COLO668 (cell line): ENCODE measurements around the gene CLPTM1L.
A peak's percentile ranks its signal among the peaks of the same experiment; 100 is the strongest.
"Not testable (repeated sequence)": the region's sequence is repeated elsewhere in the genome, so short reads cannot be mapped to it uniquely, and the experiment has no call there.

Experiments used
- DNase-seq: peaks from one replicate; lab custom pipeline; 2025; ENCODE audit not compliant: unreplicated experiment; lab: John Stamatoyannopoulos, UW

CLPTM1L gene

DNA sequence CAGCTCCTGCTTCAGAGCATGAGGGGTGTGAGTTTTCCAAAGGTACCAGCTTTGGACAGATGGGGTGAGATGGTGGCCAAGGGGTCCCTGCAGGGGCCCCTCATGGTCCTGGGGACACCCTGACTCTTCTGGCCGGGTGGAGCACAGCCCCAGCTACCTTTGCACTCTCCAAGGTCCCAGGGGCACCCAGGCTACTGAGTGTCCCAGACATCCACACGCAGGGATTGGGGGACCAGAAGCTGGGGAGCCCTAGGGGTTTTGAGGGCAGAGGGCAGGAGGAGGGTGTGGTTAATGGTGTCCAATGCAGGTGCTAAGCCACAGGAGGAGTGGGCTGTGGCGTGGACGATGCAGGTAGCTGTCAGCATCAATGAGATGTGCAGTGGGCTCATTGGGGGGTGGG lies 16.0 kb upstream of the CLPTM1L start:
- DNase-seq, result no peak

DNA sequence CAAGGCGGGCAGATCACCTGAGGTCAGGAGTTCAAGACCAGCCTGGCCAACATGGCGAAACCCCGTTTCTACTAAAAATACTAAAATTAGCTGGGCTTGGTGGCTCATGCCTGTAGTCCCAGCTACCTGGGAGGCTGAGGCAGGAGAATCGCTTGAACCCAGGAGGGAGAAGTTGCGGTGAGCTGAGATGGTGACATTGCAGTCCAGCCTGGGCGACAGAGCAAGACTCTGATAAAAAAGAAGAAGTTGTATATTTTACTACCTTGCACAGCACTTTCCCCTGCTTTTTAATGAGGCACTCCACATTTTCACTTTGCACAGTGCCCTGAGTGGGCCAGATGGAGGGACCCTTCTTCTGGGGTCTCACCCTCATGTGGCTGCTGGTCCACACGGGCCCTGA lies 15.5 kb upstream of the CLPTM1L start:
- DNase-seq, result not testable (repeated sequence)

DNA sequence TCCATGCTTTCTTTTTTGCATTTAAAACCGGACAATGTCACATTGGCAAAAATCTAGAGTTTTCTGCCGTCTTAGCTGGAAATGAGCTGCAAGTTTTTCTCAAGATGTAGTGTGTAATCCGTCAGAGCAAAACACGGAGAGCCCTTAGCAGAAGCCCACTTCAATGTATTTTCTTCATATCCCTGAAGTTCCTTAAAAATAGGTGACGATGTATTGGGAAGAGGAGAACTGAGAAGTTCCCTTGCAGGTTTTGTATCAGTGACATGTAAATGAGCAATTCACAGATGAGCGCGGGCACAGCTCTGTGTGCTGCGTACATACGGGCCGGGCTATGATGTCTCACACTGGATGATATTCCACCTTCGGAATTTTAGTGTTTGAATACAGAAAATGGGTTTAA lies 14.8 kb upstream of the CLPTM1L start:
- no peak for DNase-seq

DNA sequence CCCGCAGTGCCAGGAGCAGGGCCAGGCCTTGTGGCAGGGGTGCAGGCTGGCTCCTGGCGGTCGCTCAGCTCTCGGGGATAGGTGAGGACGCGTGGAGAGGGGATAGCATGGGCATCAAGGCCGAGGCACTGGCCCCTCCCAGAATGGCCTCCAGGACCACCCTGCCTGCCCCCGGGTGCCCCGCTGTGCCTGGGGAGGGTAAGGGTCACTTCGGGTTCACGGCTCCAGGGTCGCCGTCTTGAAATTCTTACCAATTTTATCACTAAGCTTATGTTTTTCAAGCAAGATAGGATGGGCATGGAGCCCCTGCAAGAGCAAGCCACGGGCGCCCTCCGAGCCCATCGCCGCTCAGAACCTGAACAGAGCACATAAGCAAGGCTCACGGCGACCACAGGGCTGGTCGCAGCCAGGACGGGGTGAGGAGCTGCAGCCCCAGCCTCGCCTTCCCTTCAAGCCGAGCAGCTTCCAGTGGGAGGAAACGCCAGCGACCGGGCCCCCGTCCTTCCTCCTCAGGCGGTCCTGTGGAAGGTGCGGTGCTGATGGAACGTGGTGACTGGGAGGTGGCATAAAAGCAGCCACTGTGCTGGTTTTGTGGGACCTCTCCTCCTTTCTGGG lies 14.2 kb upstream of the CLPTM1L start:
- no peak for DNase-seq

DNA sequence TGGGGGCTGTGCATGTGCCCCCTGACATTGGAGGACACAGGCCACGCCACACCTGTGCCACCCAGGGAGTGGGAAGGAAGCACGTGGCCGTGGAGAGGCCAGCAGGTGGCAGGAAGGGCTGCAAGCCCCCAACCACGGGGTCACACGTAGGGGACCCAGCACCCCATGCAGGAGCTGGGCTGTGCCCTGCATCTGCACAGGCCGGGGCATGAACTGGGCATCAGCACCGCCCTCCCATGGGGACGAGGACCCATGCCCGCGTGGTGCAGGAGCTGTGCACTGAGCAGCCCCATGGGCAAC lies 13.8 kb upstream of the CLPTM1L start:
- DNase-seq, result no peak

DNA sequence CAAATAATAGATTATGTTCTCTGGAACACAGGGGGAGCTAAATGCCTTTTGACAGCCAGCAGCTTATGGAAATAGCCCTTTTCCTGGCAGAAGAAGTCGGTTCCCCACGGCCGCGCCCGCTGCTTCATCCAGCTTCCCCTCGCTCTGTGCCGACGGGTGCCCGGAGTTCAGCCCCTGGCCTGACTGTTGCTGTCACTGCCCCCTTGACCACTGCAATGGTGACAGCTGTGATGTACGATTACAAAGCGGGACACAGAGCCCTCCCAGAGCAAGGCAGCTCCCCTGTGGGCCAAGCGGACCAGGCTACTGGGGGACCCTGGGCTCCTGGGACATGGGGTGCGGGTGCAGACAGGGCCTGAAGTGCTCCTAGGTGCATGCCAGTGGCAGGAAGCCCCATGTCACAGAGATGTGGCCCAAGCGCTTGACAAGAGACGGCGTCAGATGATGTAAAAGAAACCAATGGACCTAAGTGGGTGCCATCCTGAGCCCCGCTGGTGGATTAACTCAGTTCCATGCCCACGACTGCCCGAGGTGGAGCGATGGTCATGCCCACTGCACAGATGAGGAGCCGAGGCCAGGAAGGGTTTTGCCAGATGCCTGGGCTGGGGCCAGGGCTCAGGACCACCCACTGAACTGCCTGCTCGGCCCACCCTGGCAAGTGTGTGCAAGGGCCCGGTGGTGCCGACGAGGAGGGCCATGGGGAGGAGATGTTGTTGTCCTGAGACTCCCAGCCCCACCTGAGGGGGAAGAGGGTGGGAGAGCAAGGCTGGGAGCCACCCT lies 13.2 kb upstream of the CLPTM1L start:
- DNase-seq, result no peak

DNA sequence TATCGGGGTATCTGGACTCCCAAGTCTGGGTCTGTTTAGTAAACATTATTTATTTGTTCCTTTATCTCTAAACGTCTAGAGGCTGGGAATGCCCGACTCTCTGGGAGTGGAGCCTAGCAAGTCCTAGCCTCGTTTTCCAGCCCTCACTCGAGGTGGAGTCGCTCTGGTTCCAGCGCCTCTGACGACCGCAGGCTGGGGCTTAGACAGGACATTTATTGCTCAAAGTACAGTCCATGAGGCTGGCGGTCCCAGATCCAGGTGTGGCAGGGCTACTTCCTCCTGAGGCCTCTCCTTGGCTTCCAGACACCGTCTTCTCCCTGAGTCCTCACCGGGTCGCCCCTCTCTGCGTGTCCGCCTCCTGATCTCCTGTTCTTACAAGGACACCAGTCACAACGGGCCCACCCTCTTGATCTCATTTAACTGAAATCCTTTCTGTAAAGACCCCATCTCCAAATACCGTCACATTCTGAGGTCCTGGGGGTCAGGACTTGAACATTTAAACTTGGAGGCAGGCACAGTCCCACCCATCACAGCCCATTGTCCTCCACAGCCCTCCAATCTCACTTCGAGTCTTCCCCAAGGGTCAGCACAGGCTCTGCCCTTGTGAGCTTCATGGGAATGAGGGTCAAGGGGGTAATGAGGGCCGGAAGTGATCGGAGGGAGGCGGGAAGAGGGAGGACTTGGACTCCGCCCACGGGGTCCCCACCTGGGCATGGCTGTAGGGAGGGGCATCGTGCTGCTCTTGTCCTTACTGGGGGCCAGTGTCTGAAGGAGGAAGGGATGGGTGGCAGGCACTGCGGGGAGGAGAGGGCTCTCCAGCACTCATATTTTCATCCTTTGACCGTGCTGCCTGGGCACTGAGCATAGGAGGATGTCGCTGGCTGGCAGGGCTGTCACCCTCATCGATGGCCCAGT lies 12.2 kb upstream of the CLPTM1L start:
- no peak for DNase-seq

DNA sequence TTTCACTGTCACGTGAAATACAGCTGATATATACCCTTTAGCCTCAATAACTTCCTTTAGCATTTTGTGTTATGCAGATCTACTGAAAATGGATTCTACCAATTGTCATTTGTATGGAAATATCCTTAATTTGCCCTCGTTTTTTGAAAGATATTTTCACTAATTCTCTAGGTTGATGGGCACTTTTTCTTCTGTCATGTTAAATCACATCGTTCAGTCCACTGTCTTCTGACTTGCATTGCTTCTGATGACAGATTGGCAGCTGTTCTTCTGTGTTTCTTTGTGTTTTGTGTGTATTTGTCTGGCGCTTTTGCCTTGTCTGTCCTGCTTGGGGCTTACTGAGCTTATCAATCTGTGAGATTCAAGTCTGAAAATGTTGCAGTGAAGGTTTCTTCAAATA lies 9.7 kb upstream of the CLPTM1L start:
- DNase-seq, result no peak

DNA sequence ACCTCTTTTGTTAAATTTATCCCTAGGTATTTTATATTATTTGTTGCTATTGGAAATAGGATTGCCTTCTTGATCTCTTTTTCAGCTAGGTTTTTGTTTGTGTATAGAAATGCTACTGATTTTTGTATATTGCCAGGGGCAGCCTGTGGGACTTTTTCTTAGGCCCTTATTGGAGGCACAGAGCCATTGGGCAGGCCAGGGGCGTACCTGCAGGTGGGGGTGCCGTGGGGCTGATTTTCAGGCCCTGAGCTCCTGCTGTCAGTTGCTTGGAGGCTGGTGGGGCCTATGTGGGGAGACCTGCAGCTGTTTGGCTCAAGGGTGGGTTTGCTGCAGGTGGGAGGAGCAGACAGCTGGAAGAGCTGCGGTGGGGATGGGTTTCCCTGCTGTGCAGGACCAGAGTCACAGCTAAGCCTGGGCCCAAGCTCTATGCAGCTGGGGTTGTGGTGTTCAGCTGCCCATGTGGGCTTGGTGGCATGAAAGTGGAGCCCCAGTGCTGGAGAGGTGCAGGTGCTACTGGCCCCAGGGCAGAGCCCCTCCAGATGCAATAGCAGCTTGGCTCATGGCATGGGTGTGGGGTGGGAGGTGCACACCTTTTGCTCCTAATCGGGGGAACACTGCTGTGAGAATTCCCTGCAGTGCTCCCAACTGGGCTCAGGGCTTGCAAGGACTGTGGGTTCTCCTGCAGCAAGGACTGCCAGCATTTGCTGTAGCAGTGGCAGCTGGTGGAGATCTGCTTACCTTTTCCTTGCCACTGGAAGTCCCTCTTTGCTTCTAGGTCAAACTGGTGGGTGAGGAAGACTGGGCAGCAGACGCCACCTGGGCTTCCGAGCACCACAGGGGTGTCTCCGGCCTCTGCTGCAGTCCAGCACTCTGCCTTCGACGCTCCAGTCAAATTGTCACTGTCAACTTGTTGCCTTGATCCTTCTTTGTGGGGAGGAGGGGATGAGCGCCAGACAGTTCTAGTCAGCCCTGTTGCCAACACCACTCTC lies 7.6 kb upstream of the CLPTM1L start:
- DNase-seq, result no peak

DNA sequence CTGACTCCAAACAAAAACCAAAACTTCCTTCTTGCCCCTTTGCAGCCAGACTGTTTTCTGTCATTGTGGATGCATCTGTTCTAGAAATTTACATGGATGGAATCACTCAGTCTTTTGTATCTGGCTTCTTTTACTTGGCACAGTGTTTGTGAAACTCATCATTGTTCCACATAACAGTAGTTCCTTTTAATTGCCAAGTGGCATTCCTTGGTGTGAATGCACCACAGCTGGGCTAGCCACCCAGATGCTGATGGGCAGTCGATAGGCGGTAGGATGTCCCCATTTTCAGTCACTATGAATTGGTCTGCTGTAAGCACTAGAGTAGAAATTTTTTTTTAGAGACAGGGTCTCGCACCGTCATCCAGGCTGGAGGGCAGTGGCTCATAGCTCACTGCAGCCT lies 6.3 kb upstream of the CLPTM1L start:
- no peak for DNase-seq

DNA sequence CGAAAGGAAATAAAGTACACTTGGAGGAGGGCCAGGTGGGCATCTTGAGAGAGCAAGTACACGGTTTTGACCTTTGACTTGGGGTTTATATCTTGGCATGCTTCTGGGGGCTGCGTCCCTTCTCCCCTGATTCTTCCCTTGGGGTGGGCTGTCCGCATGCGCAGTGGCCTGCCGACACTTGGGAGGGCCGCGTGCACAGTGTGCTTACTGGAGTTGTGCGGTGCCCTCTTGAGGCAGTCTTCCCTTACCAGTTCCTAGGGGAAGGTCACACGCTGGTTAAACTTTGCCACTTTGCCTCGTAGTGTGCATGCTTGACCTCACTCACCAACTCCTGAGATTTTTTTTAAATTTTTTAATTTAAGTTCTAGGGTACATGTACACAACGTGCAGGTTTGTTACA lies 4.3 kb upstream of the CLPTM1L start:
- DNase-seq, result no peak

DNA sequence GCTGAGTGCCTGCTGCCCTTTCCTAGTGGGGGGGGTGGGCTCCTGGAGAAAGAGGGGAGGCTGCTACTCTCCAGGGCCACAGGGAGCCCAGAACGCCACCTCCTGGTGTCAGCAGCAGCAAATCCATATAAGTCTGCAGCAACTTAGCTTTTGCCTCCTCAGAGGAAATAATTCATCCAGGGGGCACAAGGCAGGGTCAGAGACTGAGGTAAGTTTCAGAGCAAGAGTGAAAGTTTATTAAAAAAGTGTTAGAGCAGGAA lies 4.0 kb upstream of the CLPTM1L start:
- no peak for DNase-seq

DNA sequence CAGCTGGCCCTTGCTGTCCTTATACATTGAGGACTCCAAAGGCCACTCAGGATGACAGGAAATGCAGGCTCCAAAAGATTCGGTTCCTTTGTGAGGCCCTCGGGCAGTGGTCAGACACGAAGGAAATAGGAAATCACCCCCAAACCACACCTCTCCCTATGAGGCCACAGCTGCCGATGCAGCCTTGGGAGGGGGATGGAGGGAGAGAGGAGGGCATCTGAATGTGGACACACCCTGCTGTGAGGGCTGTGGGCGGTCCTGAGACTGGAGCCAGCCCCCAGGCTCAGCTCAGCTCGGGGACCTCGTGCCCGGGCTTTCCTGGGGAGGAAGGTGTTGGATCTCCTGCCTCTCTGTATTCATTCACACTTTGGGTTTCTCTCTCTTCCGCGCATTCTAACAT lies 2.7 kb upstream of the CLPTM1L start:
- no peak for DNase-seq

DNA sequence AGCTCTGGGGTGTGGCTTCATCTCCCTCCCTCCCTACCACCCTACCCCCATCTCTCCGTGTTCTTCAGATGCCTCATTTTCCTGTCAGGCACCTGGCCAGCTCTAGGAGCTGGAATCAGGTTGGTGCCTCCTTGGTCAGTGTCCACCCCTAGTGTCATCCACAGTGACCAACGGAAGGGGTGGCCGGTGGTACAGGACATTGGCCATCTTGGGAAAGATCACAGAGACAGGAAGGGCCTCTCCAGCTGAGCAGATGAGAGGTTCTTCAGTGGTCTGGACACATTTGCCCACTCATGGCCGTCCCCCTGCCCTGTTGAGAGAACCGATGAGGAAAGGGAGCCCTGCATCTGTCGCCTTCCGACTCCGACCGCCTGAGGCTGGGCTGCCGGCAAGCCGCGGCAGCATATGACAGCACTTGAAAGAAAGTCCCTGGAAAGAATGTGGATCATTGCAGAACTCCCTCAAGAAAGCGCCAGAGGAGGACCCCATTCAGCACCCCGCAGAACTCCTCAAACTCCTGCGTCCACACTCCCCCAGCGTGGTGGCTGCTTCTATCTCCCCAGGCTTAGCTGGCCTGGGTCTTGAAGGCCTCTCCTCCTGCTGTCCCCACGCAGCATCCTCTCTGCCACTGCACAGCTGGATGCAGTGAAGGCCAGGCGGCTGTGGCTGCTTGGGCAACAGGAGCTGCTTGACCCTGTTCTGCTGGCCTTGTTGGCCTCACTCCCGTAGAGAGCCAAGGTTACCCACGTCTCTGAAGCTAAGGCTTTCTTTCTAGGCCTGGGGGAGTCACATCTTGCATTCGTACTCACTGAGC lies 1.9 kb upstream of the CLPTM1L start:
- no peak for DNase-seq

DNA sequence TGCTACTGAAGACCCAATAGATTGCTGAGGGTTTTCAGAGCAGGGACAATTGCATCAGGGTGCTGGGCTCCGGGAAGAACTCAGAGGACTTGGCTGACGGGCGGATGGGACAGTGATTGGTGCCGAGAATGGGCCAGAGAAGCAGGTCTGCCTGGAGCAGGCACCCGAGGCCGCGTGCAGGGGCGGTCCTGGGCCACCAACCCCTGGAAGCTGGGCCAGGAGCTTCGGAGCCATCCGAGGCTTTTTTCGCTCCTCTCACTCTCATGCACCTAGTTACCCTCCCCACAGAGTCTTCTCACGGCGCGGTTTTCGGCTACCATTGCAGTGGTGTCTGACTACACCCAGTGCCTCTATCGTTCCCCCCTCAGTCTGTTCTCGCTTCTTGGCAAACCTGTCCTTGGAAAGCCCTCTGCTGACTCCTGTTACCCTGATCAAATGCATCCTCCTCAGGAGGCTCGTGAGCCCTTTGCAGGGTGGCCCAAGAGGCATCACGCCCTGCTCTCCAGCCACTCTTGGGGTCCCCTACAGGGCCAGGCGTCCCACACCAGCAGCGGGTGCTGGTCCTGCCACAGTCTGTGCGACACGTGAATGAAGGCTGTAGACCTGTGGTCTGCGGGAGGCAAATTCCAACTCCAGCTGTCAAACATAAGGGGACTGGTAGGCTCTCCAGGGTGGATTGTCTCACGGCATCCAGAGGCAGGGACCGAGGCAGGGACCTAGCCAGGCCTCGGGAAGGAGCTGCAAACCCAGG lies 1.2 kb upstream of the CLPTM1L start:
- no peak for DNase-seq

DNA sequence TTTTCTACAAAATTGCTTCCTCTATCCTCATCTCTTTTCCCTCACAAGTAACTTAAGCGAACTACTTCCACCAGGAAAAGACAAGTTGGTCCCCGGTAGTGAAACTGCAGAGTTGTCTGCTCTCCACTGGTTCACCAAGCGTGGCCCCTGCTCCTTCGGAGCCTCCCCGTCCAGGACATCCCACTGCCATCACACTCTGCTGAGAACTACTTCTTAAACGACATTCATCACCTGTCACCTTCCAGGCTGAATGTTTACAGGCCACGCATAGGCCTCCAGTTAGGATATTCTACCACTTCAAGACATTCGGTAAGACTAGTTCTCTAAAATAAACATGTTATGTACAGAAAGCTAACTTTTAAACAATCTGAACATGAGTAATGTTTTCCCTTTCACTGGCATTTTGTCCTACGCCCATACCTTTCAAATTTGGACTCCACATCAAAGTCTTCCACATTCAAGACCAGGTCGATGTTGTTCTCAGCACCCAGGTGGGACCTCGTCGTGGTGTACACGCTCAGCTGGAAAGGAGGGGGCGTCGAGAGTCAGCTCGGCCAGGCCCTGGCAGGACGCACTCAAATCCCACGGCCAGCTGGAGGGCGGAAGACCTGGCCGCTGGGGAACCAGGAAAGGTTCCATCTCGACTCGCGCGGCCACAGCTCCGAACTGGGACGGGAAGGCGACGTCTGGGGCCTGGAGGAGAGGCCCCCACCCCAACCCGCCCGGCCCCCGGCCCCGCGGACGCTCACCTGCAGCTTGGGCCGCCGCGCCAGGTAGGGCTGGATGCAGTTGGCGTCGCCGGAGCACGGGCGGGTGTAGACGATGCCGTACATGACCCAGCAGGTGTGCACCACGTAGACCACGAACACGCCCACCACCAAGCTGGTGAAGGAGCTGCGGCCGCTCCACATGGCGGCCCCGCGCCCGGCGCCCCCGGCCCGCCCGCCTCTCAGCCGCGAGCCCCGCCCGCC lies 683 bp downstream of the CLPTM1L start:
- DNase-seq, result peak; percentile 47

DNA sequence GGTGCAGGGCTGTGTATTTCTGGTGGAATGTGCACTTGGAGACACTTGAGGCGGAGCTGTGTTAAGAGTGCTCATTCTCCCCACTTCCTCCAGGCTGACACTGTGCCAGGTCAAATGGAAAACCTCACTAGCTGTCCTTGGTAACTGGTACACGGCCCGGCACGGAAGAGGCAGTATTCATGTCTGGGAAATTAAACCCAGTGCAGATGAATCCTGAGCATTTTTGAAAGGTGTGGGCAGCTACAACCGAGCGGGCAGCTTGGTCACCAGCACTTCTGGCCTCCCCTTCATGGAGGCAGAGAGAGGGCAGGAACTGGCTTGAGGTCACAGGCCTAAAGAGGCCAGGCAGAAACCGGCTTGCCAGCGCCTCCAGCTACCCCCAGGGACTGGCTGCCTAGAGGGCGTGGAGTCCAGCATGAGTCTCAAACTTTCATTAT lies 1.6 kb downstream of the CLPTM1L start:
- DNase-seq, result no peak

DNA sequence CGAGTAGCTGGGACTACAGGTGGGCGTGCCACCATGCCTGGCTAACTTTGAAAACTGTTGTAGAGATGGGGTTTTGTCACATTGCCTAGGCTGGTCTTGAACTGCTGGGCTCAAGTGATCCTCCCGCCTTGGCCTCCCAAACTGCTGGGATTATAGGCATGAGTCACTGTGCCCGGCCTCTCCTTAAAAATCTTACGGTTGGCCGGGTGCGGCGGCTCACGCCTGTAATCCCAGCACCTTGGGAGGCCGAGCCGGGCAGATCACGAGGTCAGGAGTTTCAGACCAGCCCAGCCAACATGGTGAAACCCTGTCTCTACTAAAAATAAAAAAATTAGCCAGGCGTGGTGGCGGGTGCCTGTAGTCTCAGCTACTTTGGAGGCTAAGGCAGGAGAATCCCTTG lies 2.2 kb downstream of the CLPTM1L start:
- not testable (repeated sequence) for DNase-seq
